Nephron progenitor cell (in vitro differentiated cells): ENCODE results near the gene PRR23B.
"Not testable (repeated sequence)": the region's sequence is repeated elsewhere in the genome, so short reads cannot be mapped to it uniquely, and the experiment has no call there.

Experiments
- DNase-seq: peaks from one replicate; pipeline ENCODE4 v3.0.0; 2021
- H3K27ac Mint-ChIP-seq: 2 replicates; pipeline ENCODE4 v1.8.0; 2021; ENCODE audit warnings: mild to moderate bottlenecking, moderate library complexity, mixed read lengths
- H3K27me3 Mint-ChIP-seq: 2 replicates; pipeline ENCODE4 v1.8.0; 2021; ENCODE audit warnings: mild to moderate bottlenecking, low read depth, mixed read lengths; ENCODE audit not compliant: poor library complexity
- H3K36me3 Mint-ChIP-seq: 2 replicates; pipeline ENCODE4 v1.8.0; 2021; ENCODE audit warnings: low read depth, mixed read lengths
- H3K4me1 Mint-ChIP-seq: 2 replicates; pipeline ENCODE4 v1.8.0; 2021; ENCODE audit warnings: mixed read lengths
- H3K4me3 Mint-ChIP-seq: 2 replicates; pipeline ENCODE4 v1.8.0; 2021; ENCODE audit warnings: mild to moderate bottlenecking, moderate library complexity, mixed read lengths
- H3K9me3 Mint-ChIP-seq: 2 replicates; pipeline ENCODE4 v1.8.0; 2021; ENCODE audit warnings: mild to moderate bottlenecking, moderate library complexity, mixed read lengths
- TF ChIP-seq, protein P1 (sequence below): fragments of 200-600 bp; sonication (generic); IDR thresholded peaks from 2 replicates; pipeline ENCODE4 v1.5.0; 2021; ENCODE audit warnings: antibody characterized with exemption

PRR23B gene

DNA sequence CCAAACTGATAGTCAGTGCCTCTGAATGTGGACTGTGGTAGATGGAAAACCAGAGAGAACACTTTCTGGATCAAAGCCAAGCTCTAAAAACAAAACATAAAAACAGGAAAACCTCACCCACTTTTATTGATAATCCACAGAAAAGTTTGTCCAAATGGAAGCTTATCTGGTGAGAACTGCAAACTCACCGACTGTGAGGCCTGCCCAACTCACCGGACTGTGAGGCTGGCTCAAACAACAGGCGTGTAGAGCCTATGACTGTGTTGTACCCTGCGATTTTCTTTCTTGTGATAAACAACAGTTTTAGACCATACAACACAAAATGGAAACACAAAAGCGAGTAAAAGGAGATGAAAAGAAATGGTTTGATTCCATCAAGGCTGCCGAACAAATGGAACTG, 16.8 kb upstream of the PRR23B start:
- Mint-ChIP-seq H3K27ac (no peak overlapping the region), H3K4me1 (no peaks in the 10 kb centered on the region), H3K9me3 (no peaks in the 10 kb centered on the region)

DNA sequence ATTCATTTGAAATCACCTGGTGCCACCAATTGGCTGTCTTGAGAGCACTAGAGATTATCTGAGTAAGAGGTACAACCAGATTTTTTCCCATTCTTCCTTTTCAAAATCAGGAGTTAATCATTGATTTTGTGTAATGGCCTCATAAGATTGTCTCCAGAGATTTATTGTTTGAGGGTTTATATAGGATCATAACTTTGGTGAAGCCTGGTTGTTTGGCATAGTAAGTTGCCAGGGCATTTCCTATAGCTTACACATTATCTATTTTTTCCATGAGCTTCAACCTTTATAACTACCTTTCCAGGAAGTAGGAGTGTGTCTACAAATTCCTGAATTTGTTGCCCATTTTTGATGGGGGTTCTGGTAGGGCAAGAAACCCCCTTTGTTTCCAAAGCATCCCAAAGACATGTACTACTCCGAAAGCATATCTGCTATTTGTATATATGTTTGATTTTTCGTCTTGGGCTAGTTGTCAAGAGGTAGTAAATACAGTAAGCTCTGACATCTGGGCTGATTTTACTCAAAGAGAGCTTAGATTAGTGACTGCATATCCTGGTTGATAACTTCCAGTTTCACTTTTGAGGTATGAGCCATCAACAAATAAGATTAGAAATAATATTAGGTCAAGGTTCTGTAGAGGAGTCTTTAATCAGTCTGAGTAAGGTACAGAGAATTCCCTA, 11.7 kb upstream of the PRR23B start:
- TF ChIP-seq, protein P1, sequence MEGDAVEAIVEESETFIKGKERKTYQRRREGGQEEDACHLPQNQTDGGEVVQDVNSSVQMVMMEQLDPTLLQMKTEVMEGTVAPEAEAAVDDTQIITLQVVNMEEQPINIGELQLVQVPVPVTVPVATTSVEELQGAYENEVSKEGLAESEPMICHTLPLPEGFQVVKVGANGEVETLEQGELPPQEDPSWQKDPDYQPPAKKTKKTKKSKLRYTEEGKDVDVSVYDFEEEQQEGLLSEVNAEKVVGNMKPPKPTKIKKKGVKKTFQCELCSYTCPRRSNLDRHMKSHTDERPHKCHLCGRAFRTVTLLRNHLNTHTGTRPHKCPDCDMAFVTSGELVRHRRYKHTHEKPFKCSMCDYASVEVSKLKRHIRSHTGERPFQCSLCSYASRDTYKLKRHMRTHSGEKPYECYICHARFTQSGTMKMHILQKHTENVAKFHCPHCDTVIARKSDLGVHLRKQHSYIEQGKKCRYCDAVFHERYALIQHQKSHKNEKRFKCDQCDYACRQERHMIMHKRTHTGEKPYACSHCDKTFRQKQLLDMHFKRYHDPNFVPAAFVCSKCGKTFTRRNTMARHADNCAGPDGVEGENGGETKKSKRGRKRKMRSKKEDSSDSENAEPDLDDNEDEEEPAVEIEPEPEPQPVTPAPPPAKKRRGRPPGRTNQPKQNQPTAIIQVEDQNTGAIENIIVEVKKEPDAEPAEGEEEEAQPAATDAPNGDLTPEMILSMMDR = no peak
- Mint-ChIP-seq H3K4me1 (no peaks in the 10 kb centered on the region), H3K36me3 (no peaks in the 10 kb centered on the region)

More for the DNA sequence above, 16.8 kb upstream of the PRR23B start:
- TF ChIP-seq, protein P1 = no peak
- Mint-ChIP-seq H3K27me3 (peaks cover 14% of the 10 kb centered on the region), H3K4me3 (no peak overlapping the region), H3K36me3 (no peaks in the 10 kb centered on the region)
- no peak for DNase-seq

DNA sequence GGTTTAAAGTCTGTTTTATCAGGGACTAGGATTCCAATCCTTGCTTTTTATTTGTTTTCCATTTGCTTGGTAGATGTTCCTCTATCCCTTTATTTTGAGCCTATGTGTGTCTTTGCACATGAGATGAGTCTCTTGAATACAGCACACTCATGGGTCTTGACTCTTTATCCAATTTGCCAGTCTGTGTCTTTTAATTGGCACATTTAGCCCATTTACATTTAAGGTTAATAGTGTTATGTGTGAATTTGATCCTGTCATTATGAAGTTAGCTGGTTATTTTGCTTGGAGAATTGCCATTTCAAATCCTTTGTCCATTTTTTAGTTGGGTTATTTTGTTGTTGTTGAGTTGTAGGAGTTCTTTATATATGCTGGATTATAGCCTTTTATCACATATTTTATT, 9.8 kb upstream of the PRR23B start:
- DNase-seq, H3K4me3 Mint-ChIP-seq, H3K27ac Mint-ChIP-seq, H3K4me1 Mint-ChIP-seq, H3K36me3 Mint-ChIP-seq: not testable (repeated sequence)
- Mint-ChIP-seq H3K27me3 (peaks cover 15% of the 10 kb centered on the region), H3K9me3 (peaks cover 36% of the 10 kb centered on the region)

More for the DNA sequence above, 11.7 kb upstream of the PRR23B start:
- Mint-ChIP-seq H3K27ac (no peak overlapping the region), H3K4me3 (no peak overlapping the region), H3K27me3 (peaks cover 24% of the 10 kb centered on the region), H3K9me3 (peaks cover 36% of the 10 kb centered on the region)
- no peak for DNase-seq

- H3K27me3 Mint-ChIP-seq = peaks cover 13% of the 10 kb centered on the region
- H3K4me3 Mint-ChIP-seq = no peak overlapping the region
- no peak overlapping the region for H3K27ac Mint-ChIP-seq
- no peaks in the 10 kb centered on the region for H3K4me1 Mint-ChIP-seq
- TF ChIP-seq, protein P1 = no peak
- H3K9me3 Mint-ChIP-seq = peaks cover 24% of the 10 kb centered on the region
- no peaks in the 10 kb centered on the region for H3K36me3 Mint-ChIP-seq
- DNase-seq = no peak
These were observed 4.2 kb upstream of the PRR23B start for GRCh38 chr3:139024968-139025367.

DNA sequence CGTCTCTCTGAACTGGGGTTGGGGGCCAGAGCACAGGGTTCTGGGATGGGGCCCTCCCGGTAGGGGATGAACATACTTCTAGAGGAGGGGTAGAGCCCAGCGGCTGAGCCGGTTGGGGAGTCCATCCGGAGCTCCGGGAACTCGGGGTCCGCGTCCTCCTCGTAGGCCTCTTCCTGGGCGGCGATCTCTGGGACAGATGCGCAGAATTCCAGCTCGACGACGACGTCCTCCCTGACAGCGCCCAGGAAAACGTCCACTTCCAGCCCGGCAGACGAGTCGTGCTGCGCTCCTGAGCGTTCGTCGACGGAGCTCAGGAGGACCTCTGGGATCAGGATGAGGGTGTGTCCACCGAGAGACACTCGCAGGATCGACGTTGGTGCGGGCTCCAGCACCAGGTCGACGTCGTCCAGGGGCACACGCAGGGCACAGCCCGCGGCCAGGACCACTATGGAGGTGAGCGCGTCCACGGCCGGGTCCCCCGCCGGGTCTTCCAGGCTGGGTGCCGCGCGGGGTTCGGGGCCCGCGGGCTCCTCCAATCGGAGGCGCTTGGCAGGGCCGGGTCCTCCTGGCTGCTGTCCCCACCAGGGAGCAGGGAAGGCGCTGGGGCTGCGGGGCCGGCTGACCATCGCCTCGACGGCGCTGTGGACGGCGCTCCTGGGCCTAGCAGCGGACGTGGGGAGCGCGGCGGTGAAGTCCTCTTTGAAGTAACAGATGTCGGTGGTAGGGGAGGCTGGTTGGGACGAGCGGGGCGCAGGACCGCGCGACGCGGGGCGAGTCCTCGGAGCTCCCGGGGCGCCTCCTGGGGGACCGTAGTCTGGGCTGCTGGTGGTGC, 474 bp downstream of the PRR23B start:
- DNase-seq = no peak
- Mint-ChIP-seq H3K4me1 (no peaks in the 10 kb centered on the region), H3K9me3 (peaks cover 18% of the 10 kb centered on the region), H3K36me3 (peaks cover 7% of the 10 kb centered on the region), H3K27ac (no peak overlapping the region), H3K4me3 (no peak overlapping the region), H3K27me3 (no peaks in the 10 kb centered on the region)
- TF ChIP-seq, protein P1 = no peak

DNA sequence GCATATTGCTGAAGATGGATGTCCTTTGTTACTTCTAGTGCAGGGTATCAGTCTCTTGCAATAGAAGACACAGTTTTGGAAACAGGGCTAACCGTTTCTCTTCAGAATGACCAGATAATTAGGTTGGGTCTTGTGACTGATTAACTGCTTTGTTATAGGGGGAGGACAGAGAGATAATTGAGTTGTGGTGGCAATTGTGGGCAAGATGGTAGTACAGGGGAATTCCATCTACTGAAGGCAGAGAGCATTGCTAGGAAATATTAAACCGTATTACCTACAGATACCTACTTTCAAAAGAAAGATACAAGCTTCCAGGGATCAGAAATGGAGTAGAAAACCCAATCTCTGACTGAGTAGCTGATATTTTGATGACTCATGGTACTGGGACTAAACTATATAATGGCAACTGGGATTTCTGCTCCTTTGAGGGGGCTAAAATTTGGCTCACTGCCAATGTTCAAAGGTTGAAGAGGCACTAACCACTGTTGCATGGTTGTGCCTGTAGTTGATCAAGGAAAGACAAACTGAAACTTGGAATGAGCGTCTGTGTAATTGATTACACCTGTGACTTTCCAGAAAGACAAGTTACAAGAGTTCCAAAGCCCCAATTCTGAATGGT, 4.2 kb downstream of the PRR23B start:
- DNase-seq = no peak
- no peak overlapping the region for H3K4me3 Mint-ChIP-seq
- no peak overlapping the region for H3K27ac Mint-ChIP-seq
- peaks cover 7% of the 10 kb centered on the region for H3K27me3 Mint-ChIP-seq
- TF ChIP-seq, protein P1 = no peak
- no peaks in the 10 kb centered on the region for H3K4me1 Mint-ChIP-seq
- H3K36me3 Mint-ChIP-seq = peaks cover 7% of the 10 kb centered on the region
- peaks cover 38% of the 10 kb centered on the region for H3K9me3 Mint-ChIP-seq
